GM23338 (cell line): ENCODE measurements around the gene R3HDM1.
A peak's percentile ranks its signal among the peaks of the same experiment; 100 is the strongest.

Experiments used
- CREB1 ChIP-seq: fragments of 250-450 bp; sonication (Bioruptor Pico); IDR thresholded peaks from 2 replicates; pipeline ENCODE4 v1.5.0; 2020; ENCODE audit warnings: low read depth, mild to moderate bottlenecking, moderate library complexity
- ETS1 ChIP-seq: IDR thresholded peaks from 2 replicates; pipeline ENCODE4 v1.6.1; 2016; ENCODE audit warnings: antibody characterized with exemption
- EZH2 ChIP-seq: fragments of 200-600 bp; sonication (generic); IDR thresholded peaks from one replicate; pipeline ENCODE4 v1.8.0; 2017; ENCODE audit warnings: antibody characterized with exemption, mild to moderate bottlenecking, low read depth; ENCODE audit not compliant: unreplicated experiment
- EZH2phosphoT487 ChIP-seq: fragments of 200-600 bp; sonication (generic); IDR thresholded peaks from one replicate; pipeline ENCODE4 v1.8.1; 2018; ENCODE audit warnings: antibody characterized with exemption; ENCODE audit not compliant: unreplicated experiment
- JUNB ChIP-seq: IDR thresholded peaks from one replicate; pipeline ENCODE4 v1.6.1; 2016; ENCODE audit warnings: antibody characterized with exemption; ENCODE audit not compliant: unreplicated experiment
- NANOG ChIP-seq: IDR thresholded peaks from 2 replicates; pipeline ENCODE4 v1.6.1; 2016; ENCODE audit warnings: antibody characterized with exemption, borderline replicate concordance
- POLR2AphosphoS5 ChIP-seq: IDR thresholded peaks from 2 replicates; pipeline ENCODE4 v1.6.1; 2016; ENCODE audit warnings: antibody characterized with exemption, low read depth
- STAT1 ChIP-seq: IDR thresholded peaks from one replicate; pipeline ENCODE4 v1.6.1; 2016; ENCODE audit warnings: antibody characterized with exemption; ENCODE audit not compliant: unreplicated experiment
- ZNF114 ChIP-seq: fragments of 250-450 bp; sonication (Bioruptor Pico); IDR thresholded peaks from 2 replicates; pipeline ENCODE4 v1.5.0; 2020; ENCODE audit warnings: mild to moderate bottlenecking, moderate library complexity
- ZNF331 ChIP-seq: fragments of 250-450 bp; sonication (Bioruptor Pico); IDR thresholded peaks from 2 replicates; pipeline ENCODE4 v1.5.0; 2020; ENCODE audit warnings: low read depth, mild to moderate bottlenecking, moderate library complexity
- TF ChIP-seq, protein P1 (sequence below), 2 experiments: fragments of 200-600 bp in 1 of 2; sonication (generic) in 1 of 2; conservative IDR thresholded peaks; 2 replicates each; pipeline versions ENCODE4 v1.5.1 to v1.6.1; 2016 to 2017; ENCODE audit warnings: antibody characterized with exemption in 2 of 2, low read depth in 2 of 2, mild to moderate bottlenecking in 2 of 2, moderate library complexity in 1 of 2
- TF ChIP-seq, protein P2 (sequence below): IDR thresholded peaks from one replicate; pipeline ENCODE4 v1.6.1; 2018; ENCODE audit warnings: antibody characterized with exemption; ENCODE audit not compliant: unreplicated experiment

DNA sequence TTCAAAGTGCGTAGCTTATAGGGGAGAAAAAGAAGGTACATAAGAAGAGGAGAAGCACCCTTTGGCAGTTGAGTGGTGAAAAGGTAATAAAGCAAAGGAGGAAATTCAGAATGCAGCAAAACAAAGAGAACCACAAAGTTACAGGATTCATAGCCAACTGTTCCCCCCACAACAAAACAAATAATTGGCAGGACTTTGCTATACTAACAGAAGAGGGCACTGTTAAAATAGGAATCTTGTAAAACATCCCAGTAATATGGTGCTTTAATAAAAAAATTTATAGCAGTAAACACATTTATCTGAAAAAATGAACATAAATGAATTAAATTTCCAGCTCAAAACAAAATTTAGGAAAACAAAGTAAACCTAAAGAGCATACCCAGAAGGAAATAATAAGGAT lies 42.3 kb downstream of the R3HDM1 start:
- TF ChIP-seq EZH2 (no peak), EZH2phosphoT487 (no peak), NANOG (no peak), POLR2AphosphoS5 (no peak), STAT1 (no peak), JUNB (no peak), CREB1 (no peak), ZNF114 (CRISPR knock-in tag) (no peak), ZNF331 (CRISPR knock-in tag) (no peak), ETS1 (no peak)
- TF ChIP-seq, protein P1, sequence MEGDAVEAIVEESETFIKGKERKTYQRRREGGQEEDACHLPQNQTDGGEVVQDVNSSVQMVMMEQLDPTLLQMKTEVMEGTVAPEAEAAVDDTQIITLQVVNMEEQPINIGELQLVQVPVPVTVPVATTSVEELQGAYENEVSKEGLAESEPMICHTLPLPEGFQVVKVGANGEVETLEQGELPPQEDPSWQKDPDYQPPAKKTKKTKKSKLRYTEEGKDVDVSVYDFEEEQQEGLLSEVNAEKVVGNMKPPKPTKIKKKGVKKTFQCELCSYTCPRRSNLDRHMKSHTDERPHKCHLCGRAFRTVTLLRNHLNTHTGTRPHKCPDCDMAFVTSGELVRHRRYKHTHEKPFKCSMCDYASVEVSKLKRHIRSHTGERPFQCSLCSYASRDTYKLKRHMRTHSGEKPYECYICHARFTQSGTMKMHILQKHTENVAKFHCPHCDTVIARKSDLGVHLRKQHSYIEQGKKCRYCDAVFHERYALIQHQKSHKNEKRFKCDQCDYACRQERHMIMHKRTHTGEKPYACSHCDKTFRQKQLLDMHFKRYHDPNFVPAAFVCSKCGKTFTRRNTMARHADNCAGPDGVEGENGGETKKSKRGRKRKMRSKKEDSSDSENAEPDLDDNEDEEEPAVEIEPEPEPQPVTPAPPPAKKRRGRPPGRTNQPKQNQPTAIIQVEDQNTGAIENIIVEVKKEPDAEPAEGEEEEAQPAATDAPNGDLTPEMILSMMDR (conservative IDR thresholded peaks at IDR 0.05; ENCODE audit: low read depth in 2 of 2): peak in 1 of 2 experiments; percentile 33; a peak in 2 of 4 replicates
- TF ChIP-seq, protein P2, sequence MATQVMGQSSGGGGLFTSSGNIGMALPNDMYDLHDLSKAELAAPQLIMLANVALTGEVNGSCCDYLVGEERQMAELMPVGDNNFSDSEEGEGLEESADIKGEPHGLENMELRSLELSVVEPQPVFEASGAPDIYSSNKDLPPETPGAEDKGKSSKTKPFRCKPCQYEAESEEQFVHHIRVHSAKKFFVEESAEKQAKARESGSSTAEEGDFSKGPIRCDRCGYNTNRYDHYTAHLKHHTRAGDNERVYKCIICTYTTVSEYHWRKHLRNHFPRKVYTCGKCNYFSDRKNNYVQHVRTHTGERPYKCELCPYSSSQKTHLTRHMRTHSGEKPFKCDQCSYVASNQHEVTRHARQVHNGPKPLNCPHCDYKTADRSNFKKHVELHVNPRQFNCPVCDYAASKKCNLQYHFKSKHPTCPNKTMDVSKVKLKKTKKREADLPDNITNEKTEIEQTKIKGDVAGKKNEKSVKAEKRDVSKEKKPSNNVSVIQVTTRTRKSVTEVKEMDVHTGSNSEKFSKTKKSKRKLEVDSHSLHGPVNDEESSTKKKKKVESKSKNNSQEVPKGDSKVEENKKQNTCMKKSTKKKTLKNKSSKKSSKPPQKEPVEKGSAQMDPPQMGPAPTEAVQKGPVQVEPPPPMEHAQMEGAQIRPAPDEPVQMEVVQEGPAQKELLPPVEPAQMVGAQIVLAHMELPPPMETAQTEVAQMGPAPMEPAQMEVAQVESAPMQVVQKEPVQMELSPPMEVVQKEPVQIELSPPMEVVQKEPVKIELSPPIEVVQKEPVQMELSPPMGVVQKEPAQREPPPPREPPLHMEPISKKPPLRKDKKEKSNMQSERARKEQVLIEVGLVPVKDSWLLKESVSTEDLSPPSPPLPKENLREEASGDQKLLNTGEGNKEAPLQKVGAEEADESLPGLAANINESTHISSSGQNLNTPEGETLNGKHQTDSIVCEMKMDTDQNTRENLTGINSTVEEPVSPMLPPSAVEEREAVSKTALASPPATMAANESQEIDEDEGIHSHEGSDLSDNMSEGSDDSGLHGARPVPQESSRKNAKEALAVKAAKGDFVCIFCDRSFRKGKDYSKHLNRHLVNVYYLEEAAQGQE: no peak
